Osteoblast (primary cell): Measurements from ENCODE around the gene TTC3. TPM values are rescaled to one million over a fixed set of nuclear protein-coding genes. Genes with fewer than 3 reads are reported as not detected.

ENCODE experiments used
- DNase-seq: peaks from one replicate; pipeline ENCODE4 v3.0.0; 2011; ENCODE audit warnings: low spot score, mixed read lengths; ENCODE audit not compliant: insufficient read length; ENCODE audit errors: missing footprints
- H2AFZ ChIP-seq: 2 replicates; pipeline ENCODE4 v1.6.0; 2011; ENCODE audit warnings: mild to moderate bottlenecking, low read length
- H3K27ac ChIP-seq: 2 replicates; pipeline ENCODE4 v1.5.1; 2011; ENCODE audit warnings: mild to moderate bottlenecking, low read depth, low read length, moderate library complexity
- H3K27me3 ChIP-seq: 2 replicates; pipeline ENCODE4 v1.6.0; 2012; ENCODE audit warnings: mild to moderate bottlenecking, control low read depth, inconsistent platforms, low read length, moderate library complexity; ENCODE audit not compliant: insufficient read depth
- H3K36me3 ChIP-seq: 2 replicates; pipeline ENCODE4 v1.5.1; 2011; ENCODE audit warnings: mild to moderate bottlenecking, low read length, control low read depth, moderate library complexity; ENCODE audit not compliant: insufficient read depth
- H3K4me1 ChIP-seq: 2 replicates; pipeline ENCODE4 v1.5.1; 2011; ENCODE audit warnings: mild to moderate bottlenecking, low read length, control low read depth, moderate library complexity; ENCODE audit not compliant: insufficient read depth
- H3K4me2 ChIP-seq: 2 replicates; pipeline ENCODE4 v1.6.0; 2011; ENCODE audit warnings: mild to moderate bottlenecking, low read length; ENCODE audit not compliant: insufficient read depth
- H3K4me3 ChIP-seq: fragments of 200-600 bp; sonication (generic); 3 replicates; pipeline ENCODE4 v1.5.1; 2012; ENCODE audit warnings: mild to moderate bottlenecking, low read length, inconsistent platforms; ENCODE audit not compliant: insufficient read depth
- H3K79me2 ChIP-seq: 2 replicates; pipeline ENCODE4 v1.6.0; 2012; ENCODE audit warnings: mild to moderate bottlenecking, low read length, control low read depth, inconsistent platforms; ENCODE audit not compliant: insufficient read depth
- H3K9me3 ChIP-seq: 2 replicates; pipeline ENCODE4 v1.5.1; 2011; ENCODE audit warnings: low read depth, low read length, control low read depth
- H4K20me1 ChIP-seq: 2 replicates; pipeline ENCODE4 v1.6.0; 2012; ENCODE audit warnings: mild to moderate bottlenecking, low read length, control low read depth; ENCODE audit not compliant: insufficient read depth
- CTCF ChIP-seq: IDR thresholded peaks from 2 replicates; pipeline ENCODE4 v1.5.1; 2011; ENCODE audit warnings: mild to moderate bottlenecking, low read depth, low read length, moderate library complexity; ENCODE audit errors: extremely low read depth
- total RNA-seq: library from RNA; depleted of rRNA; stranded (reverse); fragments of >200 nt; gene quantifications from 2 replicates; pipeline ENCODE4 v1.2.3, GENCODE V29; 2012

Gene TTC3
- total RNA-seq, 1 donor: 364 TPM

GRCh38 chr21:37164742-37165141, 91.7 kb downstream of the TTC3 start:
- no peaks in the 10 kb centered on the region for H4K20me1 ChIP-seq
- no peak for TF ChIP-seq CTCF
- H3K27ac ChIP-seq: no peak overlapping the region
- H3K4me1 ChIP-seq: no peaks in the 10 kb centered on the region
- H3K27me3 ChIP-seq: no peaks in the 10 kb centered on the region
- peaks cover 80% of the 10 kb centered on the region for H3K36me3 ChIP-seq
- H3K79me2 ChIP-seq: peaks cover 5% of the 10 kb centered on the region
- no peak overlapping the region for H3K4me3 ChIP-seq
- no peak for DNase-seq
- no peaks in the 10 kb centered on the region for H3K9me3 ChIP-seq
- H2AFZ ChIP-seq: no peak overlapping the region
- no peak overlapping the region for H3K4me2 ChIP-seq

DNA sequence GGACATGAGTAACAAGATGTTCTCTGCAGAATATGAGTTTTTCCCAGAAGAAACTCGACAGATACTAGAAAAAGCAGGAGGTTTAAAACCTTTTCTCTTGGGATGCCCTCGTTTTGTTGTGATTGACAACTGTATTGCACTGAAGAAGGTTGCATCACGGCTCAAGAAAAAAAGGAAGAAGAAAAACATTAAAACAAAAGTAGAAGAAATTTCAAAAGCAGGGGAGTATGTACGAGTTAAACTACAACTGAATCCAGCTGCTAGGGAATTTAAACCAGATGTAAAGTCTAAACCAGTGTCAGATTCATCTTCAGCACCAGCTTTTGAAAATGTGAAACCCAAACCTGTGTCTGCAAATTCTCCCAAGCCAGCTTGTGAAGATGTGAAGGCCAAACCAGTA, 92.5 kb downstream of the TTC3 start:
- TF ChIP-seq CTCF: no peak
- no peak overlapping the region for H3K4me3 ChIP-seq
- H3K27me3 ChIP-seq: no peaks in the 10 kb centered on the region
- H4K20me1 ChIP-seq: no peaks in the 10 kb centered on the region
- H3K36me3 ChIP-seq: peaks cover 79% of the 10 kb centered on the region
- H3K79me2 ChIP-seq: peaks cover 7% of the 10 kb centered on the region
- no peaks in the 10 kb centered on the region for H3K9me3 ChIP-seq
- DNase-seq: no peak
- no peak overlapping the region for H3K4me2 ChIP-seq
- no peak overlapping the region for H2AFZ ChIP-seq
- H3K4me1 ChIP-seq: no peaks in the 10 kb centered on the region
- H3K27ac ChIP-seq: no peak overlapping the region

DNA sequence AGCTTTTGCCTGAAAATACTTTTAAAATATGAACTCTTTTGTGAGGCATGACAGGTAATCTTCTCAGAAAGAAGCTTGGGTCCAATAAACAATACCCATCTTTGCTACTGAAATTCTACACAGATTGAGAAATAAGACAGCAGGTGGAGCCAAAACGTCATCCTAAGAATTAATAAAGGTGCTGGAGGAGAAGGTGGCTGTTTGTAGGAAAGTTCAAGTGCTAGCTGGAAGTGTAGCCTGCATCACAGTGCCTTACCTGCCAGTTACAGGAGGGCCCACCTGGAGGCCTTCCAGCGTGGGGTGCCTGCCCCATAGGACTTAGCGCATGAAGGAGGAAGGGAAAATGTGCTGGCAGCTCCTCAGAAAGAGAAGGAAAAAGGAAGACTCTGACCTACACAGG, 93.7 kb downstream of the TTC3 start:
- Histone ChIP-seq H3K27ac (no peak overlapping the region), H3K79me2 (peaks cover 10% of the 10 kb centered on the region), H3K27me3 (no peaks in the 10 kb centered on the region), H3K9me3 (no peaks in the 10 kb centered on the region), H3K4me2 (no peak overlapping the region), H4K20me1 (peaks cover 7% of the 10 kb centered on the region), H3K4me3 (no peak overlapping the region), H2AFZ (no peak overlapping the region), H3K36me3 (peaks cover 72% of the 10 kb centered on the region), H3K4me1 (no peaks in the 10 kb centered on the region)
- no peak for TF ChIP-seq CTCF
- DNase-seq: no peak

DNA sequence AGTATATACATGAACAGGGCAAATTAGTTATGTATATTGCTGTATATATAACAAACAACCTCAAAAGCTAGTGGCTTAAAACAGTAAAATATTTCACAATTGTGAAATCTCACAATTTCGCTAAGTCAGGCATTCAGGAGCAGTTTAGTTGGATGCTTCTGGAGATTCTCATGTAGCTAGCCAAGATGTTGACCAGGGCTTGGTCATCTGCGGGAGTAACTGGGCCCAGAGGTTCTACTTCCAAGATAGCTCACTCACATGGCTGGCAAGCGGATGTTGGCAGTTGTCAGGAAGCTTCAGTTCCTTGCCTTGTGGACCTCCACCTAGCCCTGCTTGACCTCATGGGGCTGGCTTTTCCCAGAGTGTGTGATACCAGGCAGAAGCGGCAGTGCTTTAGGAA, 95.6 kb downstream of the TTC3 start:
- Histone ChIP-seq H4K20me1 (peaks cover 7% of the 10 kb centered on the region), H3K4me3 (no peak overlapping the region), H3K4me1 (no peaks in the 10 kb centered on the region), H3K36me3 (peaks cover 75% of the 10 kb centered on the region), H3K27ac (no peak overlapping the region), H3K79me2 (peaks cover 10% of the 10 kb centered on the region), H2AFZ (no peak overlapping the region), H3K27me3 (no peaks in the 10 kb centered on the region), H3K4me2 (no peak overlapping the region), H3K9me3 (no peaks in the 10 kb centered on the region)
- no peak for TF ChIP-seq CTCF
- DNase-seq: no peak
